HepG2 (cell line): ENCODE measurements around the gene HPCAL4. TPM values are rescaled to one million over a fixed set of nuclear protein-coding genes. Genes with fewer than 3 reads are reported as not detected.

ENCODE experiments used
- ATAC-seq: fragments of 200-7000 bp; cut with Tn5 transposase; 3 replicates; pipeline ENCODE4 v1.9.1; 2020; ENCODE audit warnings: mild to moderate bottlenecking, moderate library complexity
- BruUV-seq: library from RNA; stranded (reverse); fragments of 400-500 nt; replicated peaks from 2 replicates; lab custom pipeline; 2021; lab: Mats Ljungman, UMichigan
- CTCF ChIA-PET: fragments of 300-600 bp; formaldehyde crosslinking; extraction: SDS; loops from one replicate; lab custom pipeline; 2021; ENCODE audit warnings: low total read pairs, inconsistent platforms, low intra/inter-chr PET ratio; lab: Yijun Ruan, JAX
- POLR2A ChIA-PET: fragments of 350-600 bp; sonication (Branson Sonifier 250); formaldehyde crosslinking; loops from one replicate; lab custom pipeline; 2020; ENCODE audit warnings: antibody characterized with exemption, inconsistent platforms; lab: Yijun Ruan, JAX
- DNase-seq: peaks from one replicate; pipeline ENCODE4 v3.0.0-alpha.2; 2015; ENCODE audit warnings: low spot score
- FAIRE-seq: peaks from 3 replicates; lab custom pipeline; 2011; peaks lifted over from hg19 to GRCh38; lab: Jason Lieb, UNC
- H2AFZ ChIP-seq: one replicate; pipeline ENCODE4 v1.6.1; 2011; ENCODE audit warnings: low read length, inconsistent platforms
- H3K27ac ChIP-seq: fragments of 300-600 bp; 3 replicates; pipeline ENCODE4 v1.8.0; 2011; ENCODE audit warnings: mixed run types, mild to moderate bottlenecking, mixed read lengths, low read length, inconsistent platforms; ENCODE audit not compliant: insufficient read depth; ENCODE audit errors: extremely low read length
- H3K27me3 ChIP-seq, 2 experiments: fragments of 200-600 bp in 1 of 2; 2 replicates in 1 of 2; 3 replicates in 1 of 2; pipeline versions ENCODE4 v1.6.0 to v1.8.0; 2011; ENCODE audit warnings: low read length in 2 of 2, mild to moderate bottlenecking in 2 of 2, moderate library complexity in 2 of 2, inconsistent platforms in 1 of 2; ENCODE audit not compliant: insufficient read depth in 2 of 2, control insufficient read depth in 1 of 2
- H3K36me3 ChIP-seq, 2 experiments: fragments of 200-600 bp in 1 of 2; replicated peaks in 1 of 2; 2 replicates in 1 of 2; 3 replicates in 1 of 2; pipeline versions ENCODE4 v1.5.1 to v1.8.0; 2011; ENCODE audit warnings: low read length in 2 of 2, inconsistent platforms in 1 of 2; ENCODE audit not compliant: insufficient read depth in 2 of 2, control insufficient read depth in 1 of 2
- H3K4me1 ChIP-seq: 2 replicates; pipeline ENCODE4 v1.5.1; 2012; ENCODE audit warnings: low read length, inconsistent platforms; ENCODE audit not compliant: insufficient read depth
- H3K4me2 ChIP-seq: 2 replicates; pipeline ENCODE4 v1.6.0; 2011; ENCODE audit warnings: low read depth, low read length, inconsistent platforms
- H3K4me3 ChIP-seq, 3 experiments: fragments of 200-600 bp in 1 of 3; sonication (generic), shearing (Covaris generic) in 1 of 3; replicated peaks in 1 of 3; 2 replicates each; pipeline ENCODE4 v1.5.1; 2011 to 2016; ENCODE audit warnings: low read length in 3 of 3, inconsistent platforms in 2 of 3, low read depth in 2 of 3, mild to moderate bottlenecking in 2 of 3, control low read depth in 1 of 3, mixed read lengths in 1 of 3; ENCODE audit not compliant: insufficient read depth in 1 of 3
- H3K79me2 ChIP-seq: one replicate; pipeline ENCODE4 v1.6.1; 2011; ENCODE audit warnings: low read length, inconsistent platforms; ENCODE audit not compliant: insufficient read depth
- H3K9ac ChIP-seq: 2 replicates; pipeline ENCODE4 v1.6.0; 2011; ENCODE audit warnings: mild to moderate bottlenecking, low read depth, low read length, inconsistent platforms; ENCODE audit not compliant: insufficient read depth
- H3K9me3 ChIP-seq: 2 replicates; pipeline ENCODE4 v1.5.1; 2012; ENCODE audit warnings: mild to moderate bottlenecking, low read length
- H4K20me1 ChIP-seq: 2 replicates; pipeline ENCODE4 v1.6.0; 2011; ENCODE audit warnings: inconsistent platforms, mild to moderate bottlenecking, low read length, moderate library complexity; ENCODE audit not compliant: insufficient read depth
- ATRX ChIP-seq: sonication (generic); formaldehyde crosslinking; IDR thresholded peaks from 2 replicates; pipeline ENCODE4 v1.4.0; 2020; ENCODE audit warnings: missing genetic modification reagents, borderline replicate concordance
- CBFB ChIP-seq: sonication (generic); formaldehyde crosslinking; IDR thresholded peaks from 2 replicates; pipeline ENCODE4 v1.4.0; 2020; ENCODE audit warnings: missing genetic modification reagents
- CC2D1A ChIP-seq: sonication (generic); formaldehyde crosslinking; IDR thresholded peaks from 2 replicates; pipeline ENCODE4 v1.8.1; 2023; ENCODE audit warnings: mild to moderate bottlenecking, missing genetic modification reagents
- ELF3 ChIP-seq: IDR thresholded peaks from 2 replicates; pipeline ENCODE4 v1.6.1; 2016; ENCODE audit warnings: missing genetic modification reagents, missing compliant biosample characterization
- EP300 ChIP-seq, 3 experiments: sonication (generic) in 1 of 3; formaldehyde crosslinking in 1 of 3; IDR thresholded peaks; 2 replicates each; pipeline versions ENCODE4 v1.5.1 to v1.6.1; 2011 to 2020; ENCODE audit warnings: low read depth in 2 of 3, low read length in 2 of 3, borderline replicate concordance in 1 of 3, improper control_type of control experiment in 1 of 3, mild to moderate bottlenecking in 1 of 3, missing genetic modification reagents in 1 of 3, moderate library complexity in 1 of 3
- ERF ChIP-seq: IDR thresholded peaks from 2 replicates; pipeline ENCODE4 v1.6.1; 2018; ENCODE audit warnings: missing biosample characterization, missing genetic modification reagents
- FIP1L1 ChIP-seq: fragments of 200-400 bp; formaldehyde crosslinking; IDR thresholded peaks from 2 replicates; pipeline ENCODE4 v1.6.1; 2018; ENCODE audit warnings: low read depth, mild to moderate bottlenecking, low read length, moderate library complexity, borderline replicate concordance; ENCODE audit not compliant: insufficient read depth
- FOSL1 ChIP-seq: sonication (generic); formaldehyde crosslinking; IDR thresholded peaks from 2 replicates; pipeline ENCODE4 v1.9.0; 2021; ENCODE audit warnings: missing genetic modification reagents, borderline replicate concordance
- HCFC1 ChIP-seq: fragments of 150-350 bp; IDR thresholded peaks from 2 replicates; pipeline ENCODE4 v1.6.1; 2014; ENCODE audit warnings: low read depth, low read length
- IRF2 ChIP-seq: IDR thresholded peaks from 2 replicates; pipeline ENCODE4 v1.6.1; 2018; ENCODE audit warnings: missing genetic modification reagents, missing compliant biosample characterization
- NFE2 ChIP-seq: sonication (generic); formaldehyde crosslinking; IDR thresholded peaks from 2 replicates; pipeline ENCODE4 v1.4.0; 2020; ENCODE audit warnings: missing genetic modification reagents
- PHB2 ChIP-seq: fragments of 450-650 bp; IDR thresholded peaks from 2 replicates; pipeline ENCODE4 v1.6.1; 2018; ENCODE audit not compliant: partially characterized antibody
- RAD21 ChIP-seq: fragments of 450-650 bp; formaldehyde crosslinking; IDR thresholded peaks from 2 replicates; pipeline ENCODE4 v1.5.0; 2020; ENCODE audit warnings: mild to moderate bottlenecking
- ZFP36 ChIP-seq: fragments of 150-350 bp; IDR thresholded peaks from 2 replicates; pipeline ENCODE4 v1.6.1; 2018; ENCODE audit warnings: borderline replicate concordance, low read length, low read depth; ENCODE audit not compliant: partially characterized antibody
- ZFP37 ChIP-seq: sonication (generic); formaldehyde crosslinking; IDR thresholded peaks from 2 replicates; pipeline ENCODE4 v1.4.0; 2020; ENCODE audit warnings: missing genetic modification reagents, borderline replicate concordance
- ZNF292 ChIP-seq: sonication (generic); formaldehyde crosslinking; IDR thresholded peaks from 2 replicates; pipeline ENCODE4 v1.8.1; 2022; ENCODE audit warnings: mild to moderate bottlenecking, low read depth, missing genetic modification reagents, borderline replicate concordance
- ZNF350 ChIP-seq: sonication (generic); formaldehyde crosslinking; IDR thresholded peaks from 2 replicates; pipeline ENCODE4 v1.4.0; 2020; ENCODE audit warnings: mild to moderate bottlenecking, low read depth, missing genetic modification reagents, borderline replicate concordance
- ZNF850 ChIP-seq: sonication (generic); formaldehyde crosslinking; conservative IDR thresholded peaks from 2 replicates; pipeline ENCODE4 v1.9.0; 2021; ENCODE audit warnings: mild to moderate bottlenecking, missing genetic modification reagents
- ZSCAN31 ChIP-seq: sonication (generic); formaldehyde crosslinking; IDR thresholded peaks from 2 replicates; pipeline ENCODE4 v1.5.0; 2020; ENCODE audit warnings: low read depth, mild to moderate bottlenecking, missing genetic modification reagents
- whole genome bisulfite sequencing: methylation state at CpG from one replicate; pipeline ENCODE4 v1.1.6; 2017; ENCODE audit warnings: low lambda C conversion rate; 5-methylcytosine and 5-hydroxymethylcytosine counted together
- in situ Hi-C: cut with HindIII; loops from 2 replicates; pipeline ENCODE4 v1.10.0; 2017; ENCODE audit warnings: low pct_unique_long_range_greater_than_20kb; ENCODE audit not compliant: extremely low pct_ligation_motif_present
- intact Hi-C: fragments of 100-400 bp; cut with micrococcal nuclease; formaldehyde crosslinking; loops from one replicate; pipeline ENCODE4 v1.10.0; 2022; ENCODE audit not compliant: unreplicated experiment
- polyA plus RNA-seq, 8 experiments: library from polyadenylated mRNA; depleted of rRNA in 3 of 8; stranded (reverse) in 7 of 8; unstranded in 1 of 8; fragments of >200 nt; fragmentation: Illumina TruSeq in 4 of 8; extraction: Trizol in 4 of 8; gene quantifications; 2 replicates each; pipeline versions ENCODE4 v1.2.1 to v1.2.3, GENCODE V29; 2011 to 2016; ENCODE audit warnings: low read depth in 4 of 8, missing spikeins in 1 of 8, mixed read lengths in 1 of 8; ENCODE audit not compliant: insufficient read depth in 1 of 8
- total RNA-seq, 5 experiments: library from RNA; depleted of rRNA; stranded (reverse); fragments of >200 nt; fragmentation: Illumina TruSeq; extraction: Trizol; gene quantifications; 2 replicates each; pipeline ENCODE4 v1.2.3, GENCODE V29; 2016; ENCODE audit warnings: low read depth in 1 of 5
- TF ChIP-seq, protein P1 (sequence below): IDR thresholded peaks from 2 replicates; pipeline ENCODE4 v1.6.1; 2016; ENCODE audit warnings: missing biosample characterization, missing genetic modification reagents, low read depth

HPCAL4 gene
- total and polyA plus RNA-seq, 2 of the 13 experiments (the other 11 are each of a cell fraction or from before 2014, with no cell fraction given): not detected

DNA sequence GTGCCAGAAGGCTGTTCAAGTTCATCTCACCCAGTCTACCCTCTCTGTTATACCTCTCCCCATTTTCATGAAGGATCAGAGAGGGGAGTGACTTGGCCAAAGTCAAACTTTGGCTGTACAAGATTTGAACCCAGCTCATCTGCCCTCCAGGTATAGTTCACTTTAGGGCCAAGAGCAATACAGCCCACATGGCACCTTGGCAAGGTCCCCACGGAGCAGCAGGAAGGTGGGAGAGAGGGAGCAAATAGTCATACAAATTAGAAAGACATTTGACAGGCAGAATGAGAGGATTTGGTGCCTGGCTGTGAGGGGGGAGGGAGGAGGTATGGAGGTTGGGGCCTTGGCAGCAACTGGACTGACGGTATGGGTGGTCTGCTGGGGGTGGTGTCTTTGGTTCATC, 1.0 kb downstream of the HPCAL4 start:
- H3K79me2 ChIP-seq: no peaks in the 10 kb centered on the region
- TF ChIP-seq ELF3 (CRISPR knock-in tag) (no peak), ZNF350 (CRISPR knock-in tag) (no peak), ZFP36 (no peak), FOSL1 (no peak), ZNF292 (no peak), FIP1L1 (no peak), EP300 (IDR thresholded peaks at IDR 0.05; ENCODE audit: low read depth in 2 of 2, low read length in 2 of 2) (no peak), EP300 (CRISPR knock-in tag; IDR thresholded peaks at IDR 0.05; ENCODE audit: borderline replicate concordance) (no peak), ATRX (CRISPR knock-in tag) (no peak), CC2D1A (no peak), ZNF850 (CRISPR knock-in tag) (no peak), ERF (CRISPR knock-in tag) (no peak), IRF2 (CRISPR knock-in tag) (no peak), HCFC1 (no peak), ZFP37 (no peak), NFE2 (CRISPR knock-in tag) (no peak), CBFB (CRISPR knock-in tag) (no peak), RAD21 (no peak), ZSCAN31 (CRISPR knock-in tag) (no peak), PHB2 (no peak)
- TF ChIP-seq, protein P1, sequence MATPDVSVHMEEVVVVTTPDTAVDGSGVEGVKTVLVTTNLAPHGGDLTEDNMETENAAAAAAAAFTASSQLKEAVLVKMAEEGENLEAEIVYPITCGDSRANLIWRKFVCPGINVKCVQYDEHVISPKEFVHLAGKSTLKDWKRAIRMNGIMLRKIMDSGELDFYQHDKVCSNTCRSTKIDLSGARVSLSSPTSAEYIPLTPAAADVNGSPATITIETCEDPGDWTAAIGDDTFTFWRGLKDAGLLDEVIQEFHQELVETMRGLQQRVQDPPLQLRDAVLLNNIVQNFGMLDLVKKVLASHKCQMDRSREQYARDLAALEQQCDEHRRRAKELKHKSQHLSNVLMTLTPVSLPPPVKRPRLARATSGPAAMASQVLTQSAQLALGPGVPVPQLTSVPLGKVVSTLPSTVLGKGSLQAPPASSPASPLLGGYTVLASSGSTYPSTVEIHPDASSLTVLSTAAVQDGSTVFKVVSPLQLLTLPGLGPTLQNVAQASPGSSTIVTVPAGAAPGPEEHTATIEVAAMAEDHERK (CRISPR knock-in tag): no peak
- no peaks in the 10 kb centered on the region for H4K20me1 ChIP-seq
- no peak for DNase-seq
- H3K4me3 ChIP-seq: no peak overlapping the region
- no peak overlapping the region for H3K4me2 ChIP-seq
- H3K9ac ChIP-seq: no peak overlapping the region
- intact Hi-C loops (no loop called here), in situ Hi-C loops (no loop called here)
- no peak overlapping the region for H2AFZ ChIP-seq
- H3K27ac ChIP-seq: no peak overlapping the region
- no peak for ATAC-seq
- CTCF ChIA-PET: no interaction called here
- 3% methylated on average over 2 of the region's 2 CpGs for WGBS
- BruUV-seq: no TSS peak
- peaks cover 11% of the 10 kb centered on the region; the same call in 1 of the 2 replicates for H3K4me1 ChIP-seq
- no peaks in the 10 kb centered on the region for H3K36me3 ChIP-seq
- no peaks in the 10 kb centered on the region for H3K9me3 ChIP-seq
- FAIRE-seq: no peak
- H3K27me3 ChIP-seq: peaks cover 11 to 54% of the 10 kb centered on the region in 2 experiments; a peak in 4 of 5 replicates
- POLR2A ChIA-PET: no interaction called here
